Erythroblast (primary cell): Measurements from ENCODE around the gene TESK2.

Experiments used
- GATA1 ChIP-seq: IDR thresholded peaks from 2 replicates; pipeline ENCODE4 v1.6.1; 2011; ENCODE audit warnings: low read depth, mild to moderate bottlenecking, control low read depth, low read length, moderate library complexity
- POLR2A ChIP-seq: IDR thresholded peaks from 2 replicates; pipeline ENCODE4 v1.6.1; 2011; ENCODE audit warnings: mild to moderate bottlenecking, low read length

- TF ChIP-seq POLR2A (no peak), GATA1 (no peak)
Measured at GRCh38 chr1:45395582-45395981, 95.4 kb downstream of the TESK2 start.
